Raji (cell line): Measurements from ENCODE around the gene TMEM240.

ENCODE experiments used
- POLR2A ChIP-seq: IDR thresholded peaks from 2 replicates; pipeline ENCODE4 v1.6.1; 2011; ENCODE audit warnings: low read depth, low read length, control low read depth; ENCODE audit not compliant: insufficient read depth

The TMEM240 gene

DNA sequence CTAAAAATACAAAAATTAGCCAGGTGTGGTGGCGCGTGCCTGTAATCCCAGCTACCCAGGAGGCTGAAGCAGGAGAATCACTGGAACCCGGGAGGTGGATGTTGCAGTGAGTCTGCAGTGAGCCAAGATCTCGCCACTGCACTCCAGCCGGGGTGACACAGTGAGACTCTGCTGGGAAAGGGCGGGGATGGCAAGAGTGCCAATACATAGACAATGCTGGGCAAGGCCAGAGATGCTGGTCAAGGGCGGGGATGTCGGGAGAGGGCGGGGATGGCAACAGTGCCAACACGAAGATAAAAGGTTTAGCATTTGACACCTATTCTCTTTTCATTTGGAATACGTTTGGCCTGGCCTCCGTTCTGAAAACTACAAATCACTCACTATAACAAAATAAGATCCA is 23.3 kb upstream of the TMEM240 start:
- no peak for TF ChIP-seq POLR2A

DNA sequence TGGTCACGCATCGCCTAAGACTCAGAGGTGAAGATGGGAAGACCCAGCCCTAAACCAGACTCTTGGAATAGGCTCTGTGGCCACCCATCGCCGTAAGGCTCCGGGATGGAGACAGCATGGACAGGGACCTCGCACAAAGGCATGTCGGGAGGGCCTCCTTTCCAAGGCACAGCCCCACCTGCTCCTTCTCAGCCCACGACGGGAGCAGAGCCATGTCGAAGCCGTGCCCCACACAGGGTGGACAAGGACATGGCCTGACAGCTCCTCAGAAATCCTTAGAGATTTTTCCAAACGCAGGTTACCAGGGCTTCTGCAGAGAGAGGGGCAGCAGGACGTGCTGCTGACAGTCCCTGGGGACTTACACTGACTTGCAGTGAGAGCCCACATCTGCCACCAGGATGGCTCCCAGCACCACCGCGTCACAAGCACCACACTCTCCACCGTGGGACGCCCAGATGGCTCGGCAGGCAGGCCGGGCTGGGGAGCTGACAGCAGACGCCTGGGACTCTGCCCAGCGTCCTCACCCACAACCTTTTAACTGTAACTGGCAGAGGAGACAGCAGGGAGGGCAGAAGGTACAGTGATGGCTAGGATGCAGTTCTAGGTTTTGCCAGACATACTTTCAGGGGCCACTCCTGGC is 22.3 kb upstream of the TMEM240 start:
- TF ChIP-seq POLR2A: no peak

GRCh38 chr1:1561801-1562470 is 21.5 kb upstream of the TMEM240 start:
- no peak for TF ChIP-seq POLR2A

DNA sequence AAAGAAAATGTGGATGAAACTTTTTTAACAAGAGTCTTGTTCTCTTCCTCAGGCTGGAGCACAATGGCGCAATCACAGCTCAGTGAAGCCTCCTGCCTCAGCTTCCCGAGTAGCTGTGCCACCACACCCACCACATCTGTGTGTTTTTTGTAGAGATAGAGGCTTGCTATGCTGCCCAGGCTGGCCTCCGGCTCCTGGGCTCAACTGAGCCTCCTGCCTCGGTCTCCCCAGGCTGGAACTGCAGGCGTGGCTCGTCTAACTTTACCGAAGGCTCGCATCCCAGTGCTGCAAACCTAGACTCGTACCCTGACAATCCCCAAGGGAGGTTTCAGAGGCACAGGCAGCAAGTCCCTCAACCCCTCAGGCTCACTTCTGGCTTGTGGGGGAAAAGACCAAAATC is 19.8 kb upstream of the TMEM240 start:
- TF ChIP-seq POLR2A: no peak

DNA sequence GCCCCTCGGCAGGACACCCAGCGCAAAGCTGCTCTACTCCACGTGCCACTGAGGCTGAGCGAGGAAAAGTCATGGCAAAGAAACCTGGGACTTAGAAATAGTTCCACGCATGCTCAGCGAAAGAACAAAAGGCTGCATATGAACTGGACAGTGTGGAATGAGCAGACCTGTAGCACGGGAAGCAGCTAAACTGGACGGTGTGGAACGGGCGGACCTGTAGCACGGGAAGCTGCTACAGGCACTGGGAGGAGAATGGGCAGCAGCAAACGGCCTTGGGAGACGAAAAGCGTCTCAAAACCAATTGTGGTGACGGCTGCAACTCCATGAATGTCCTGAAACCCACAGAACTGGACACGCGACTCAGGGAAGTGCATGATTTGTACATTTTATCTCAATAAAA is 18.6 kb upstream of the TMEM240 start:
- no peak for TF ChIP-seq POLR2A

- no peak for TF ChIP-seq POLR2A
Observed at GRCh38 chr1:1558591-1558990, 18.2 kb upstream of the TMEM240 start.

DNA sequence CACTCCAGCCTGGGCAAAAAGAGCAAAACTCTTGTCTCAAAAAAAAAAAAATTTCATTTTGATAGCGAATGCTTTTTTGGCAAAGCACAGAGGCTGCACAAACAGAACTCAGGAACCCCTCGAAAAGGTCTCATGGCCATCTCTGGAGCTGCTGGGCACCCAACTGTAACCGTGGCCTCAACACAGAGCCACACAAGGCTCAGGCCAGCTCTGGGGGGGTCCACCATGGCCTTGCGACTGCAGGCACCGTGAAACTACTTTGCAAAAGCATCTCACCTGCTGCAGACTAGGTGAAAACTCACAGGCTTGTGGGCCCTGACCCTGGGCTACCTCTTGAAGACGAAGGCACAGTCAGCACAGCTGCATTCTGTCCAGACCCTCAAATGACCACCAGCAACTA is 16.1 kb upstream of the TMEM240 start:
- no peak for TF ChIP-seq POLR2A

DNA sequence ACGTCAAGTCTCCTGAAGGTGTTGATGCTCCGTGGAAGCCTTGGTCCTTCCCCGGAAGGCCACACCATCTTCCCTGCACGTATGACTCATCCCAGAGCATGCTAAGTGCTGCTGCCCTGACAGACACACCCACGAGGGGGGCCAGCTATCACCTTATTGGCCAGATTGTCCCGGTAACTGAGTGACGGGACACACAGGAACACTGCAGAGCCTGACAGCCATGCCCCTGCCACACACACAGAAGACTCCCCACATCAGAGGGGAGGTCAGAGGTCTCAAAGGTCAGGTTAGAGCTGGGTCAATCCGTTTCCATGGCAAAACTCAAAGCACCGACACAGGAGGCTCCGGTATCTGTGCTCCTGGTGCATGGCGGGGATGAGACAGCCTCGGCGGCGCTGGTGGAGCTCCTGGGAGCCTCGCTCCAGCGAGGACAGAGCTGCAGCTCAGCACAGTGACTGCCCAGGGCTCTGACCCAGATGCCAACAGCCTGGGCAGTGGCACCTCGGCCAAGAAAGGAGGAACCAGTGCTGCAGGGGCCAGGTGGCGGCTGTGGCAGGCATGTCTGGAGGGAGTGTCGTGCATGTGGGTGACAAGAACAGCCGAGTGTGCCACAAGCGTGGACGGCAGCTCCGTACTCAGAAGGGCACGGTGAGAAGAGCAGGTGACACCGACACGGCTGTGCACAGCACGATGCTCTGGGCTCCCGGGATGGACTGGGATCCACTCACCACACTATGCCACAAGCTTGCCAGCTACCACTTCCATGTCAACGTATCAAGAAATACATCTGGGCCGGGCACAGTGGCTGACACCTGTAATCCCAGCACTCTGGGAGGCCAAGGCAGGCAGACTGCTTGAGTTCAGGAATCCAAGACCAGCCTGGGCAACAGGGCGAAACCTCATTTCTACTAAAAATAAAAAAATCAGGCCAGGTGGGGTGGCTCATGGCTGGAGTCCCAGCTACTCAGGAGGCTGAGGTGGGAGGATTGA is 14.8 kb upstream of the TMEM240 start:
- TF ChIP-seq POLR2A: no peak

- no peak for TF ChIP-seq POLR2A
Observed at GRCh38 chr1:1554550-1554925, 14.1 kb upstream of the TMEM240 start.

DNA sequence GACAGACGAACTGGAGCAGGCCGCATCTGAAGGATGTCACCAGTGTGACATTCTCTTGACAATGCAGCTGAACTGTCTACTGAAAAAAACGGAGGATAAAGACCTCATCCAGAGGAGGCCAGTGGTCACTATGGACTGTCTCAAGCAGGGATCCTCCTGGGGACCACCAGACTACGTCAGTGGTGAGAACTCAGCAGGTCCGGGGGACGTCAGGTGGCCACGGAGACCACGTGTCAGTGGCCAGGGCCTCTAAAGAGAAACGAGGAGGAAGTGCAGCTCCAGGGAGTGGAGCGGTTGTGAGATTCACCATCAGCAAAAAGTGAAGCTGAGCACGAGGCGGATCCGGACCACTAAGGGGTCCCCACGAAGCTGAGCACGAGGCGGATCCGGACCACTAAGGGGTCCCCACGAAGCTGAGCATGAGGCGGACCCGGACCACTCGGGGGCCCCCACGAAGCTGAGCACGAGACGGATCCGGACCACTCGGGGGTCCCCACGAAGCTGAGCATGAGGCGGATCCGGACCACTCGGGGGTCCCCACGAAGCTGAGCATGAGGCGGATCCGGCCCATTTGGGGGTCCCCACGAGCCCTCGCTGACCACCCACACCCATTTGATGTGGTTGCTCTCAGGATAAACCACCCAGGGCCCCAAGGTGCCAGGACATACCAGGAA is 13.5 kb upstream of the TMEM240 start:
- TF ChIP-seq POLR2A: no peak

DNA sequence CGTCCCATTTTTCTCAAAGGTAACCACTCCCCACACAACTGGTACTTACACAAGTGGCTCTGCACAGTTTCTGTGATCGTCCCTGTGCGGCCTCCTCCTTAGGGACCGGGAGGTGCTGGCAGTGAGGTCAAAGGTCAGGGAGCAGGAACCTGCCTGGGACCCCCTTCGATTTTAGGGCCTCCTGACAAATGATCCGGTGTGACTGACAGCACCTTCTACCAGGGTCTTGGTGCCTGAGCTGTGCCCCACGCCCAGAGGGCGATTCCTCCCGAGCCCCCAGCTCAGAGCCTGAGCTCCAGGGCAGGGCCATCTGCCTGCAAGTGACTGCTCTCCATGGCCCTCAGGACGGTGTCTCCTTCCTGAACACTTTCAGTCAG is 11.8 kb upstream of the TMEM240 start:
- no peak for TF ChIP-seq POLR2A

DNA sequence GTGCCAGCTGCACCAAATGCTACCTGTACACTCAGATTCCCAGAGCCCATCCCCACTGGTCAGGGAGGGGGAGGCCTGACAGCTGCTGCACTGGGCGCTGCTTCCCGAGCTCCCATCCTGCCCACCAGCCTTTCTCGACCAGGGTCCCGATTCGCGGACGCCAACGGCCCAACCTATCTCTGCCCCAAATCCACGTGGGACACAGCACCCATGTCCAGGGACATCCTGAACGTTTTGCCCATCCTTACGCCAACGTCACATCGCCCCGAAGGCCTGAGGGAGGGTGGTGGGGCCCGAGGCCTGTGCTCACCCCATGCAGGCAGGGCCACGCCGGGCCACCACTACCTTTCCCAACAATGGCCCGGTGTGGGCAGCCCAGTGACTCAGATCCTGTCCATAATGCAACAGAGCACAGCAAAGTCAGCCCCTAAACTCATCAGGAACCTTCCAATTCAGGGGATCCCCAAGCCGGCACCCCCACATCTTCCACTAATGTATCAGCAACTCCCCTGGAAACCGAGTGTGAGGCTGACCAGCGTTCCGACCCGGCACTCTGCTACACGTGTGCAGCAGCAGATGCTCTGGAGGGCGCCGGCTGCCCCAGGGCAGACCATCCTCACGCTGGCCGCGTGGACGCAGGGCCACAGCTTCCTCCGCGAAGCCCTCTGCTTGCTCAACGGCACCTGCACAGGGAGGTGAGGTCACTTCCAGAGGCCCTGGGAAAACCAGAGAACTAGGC is 11.3 kb upstream of the TMEM240 start:
- TF ChIP-seq POLR2A: no peak

DNA sequence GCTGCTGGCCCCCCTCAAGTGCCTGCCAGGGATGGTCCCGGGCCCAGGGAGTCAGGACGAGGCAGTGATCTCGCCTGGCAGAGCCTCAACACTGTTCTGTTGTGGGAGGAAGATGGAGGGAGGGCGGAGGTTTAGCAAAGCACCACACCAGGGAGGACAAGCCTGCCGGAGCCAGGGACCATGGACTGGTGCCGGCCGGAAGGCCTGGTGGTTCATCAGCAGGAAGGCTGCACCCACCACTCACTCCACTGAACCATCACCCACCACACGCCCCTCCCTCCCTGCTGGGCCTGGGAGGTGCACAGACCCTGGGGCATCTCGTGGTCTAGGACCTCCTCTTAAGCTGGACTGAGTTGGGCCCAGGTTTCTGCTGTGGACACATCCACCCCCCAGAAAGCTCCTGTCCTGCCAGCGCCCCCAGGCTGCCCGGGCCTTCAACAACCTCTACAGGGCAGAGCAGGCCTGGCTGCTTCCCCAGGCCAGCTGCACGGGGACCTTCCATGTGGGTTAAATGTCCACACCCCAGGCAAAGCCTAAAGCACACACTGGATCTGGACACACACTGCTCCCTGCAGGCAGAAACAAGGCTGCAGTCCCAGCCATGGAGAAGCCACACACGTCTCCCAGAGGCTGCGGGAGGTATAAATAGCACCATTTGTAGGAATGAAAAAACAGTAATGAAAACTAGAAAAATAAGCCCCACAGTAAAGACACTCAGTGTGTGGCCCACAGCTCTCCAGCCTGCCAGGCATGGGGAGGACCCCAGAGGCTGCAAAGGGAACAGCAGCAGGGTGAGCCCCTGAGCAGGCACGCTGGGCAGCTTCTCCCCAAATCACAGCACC is 10.4 kb upstream of the TMEM240 start:
- TF ChIP-seq POLR2A: no peak

DNA sequence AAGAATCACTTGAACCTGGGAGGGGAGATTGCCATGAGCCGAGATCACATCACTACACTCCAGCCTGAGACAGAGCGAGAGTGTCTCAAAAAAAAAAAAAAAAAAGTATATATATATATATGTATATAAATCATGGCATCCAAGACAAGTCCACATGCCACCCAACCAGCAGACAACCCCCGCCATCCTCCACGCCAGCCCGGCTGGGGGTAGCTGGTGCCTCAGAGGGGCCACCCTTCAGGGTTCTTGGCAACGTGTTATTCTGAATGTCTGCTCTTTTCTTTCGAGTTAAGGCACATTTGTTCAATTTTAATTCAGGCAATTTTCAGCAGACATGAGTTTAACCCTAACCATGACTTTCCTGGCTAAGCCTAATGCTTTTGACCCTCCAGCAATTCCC is 9.7 kb upstream of the TMEM240 start:
- TF ChIP-seq POLR2A: no peak

- no peak for TF ChIP-seq POLR2A
Observed at GRCh38 chr1:1548591-1548990, 8.2 kb upstream of the TMEM240 start.
